ENCODE measurements around the gene SEC63. TPM values are rescaled to one million over a fixed set of nuclear protein-coding genes. Genes with fewer than 3 reads are reported as not detected.

SEC63 gene
- total RNA-seq, 1 experiment from 2014 or later = 86.2 TPM

GRCh38 chr6:107849325-107849724, 108.7 kb downstream of the SEC63 start:
- H3K4me3 Mint-ChIP-seq = no peak overlapping the region
- H4K5ac ChIP-seq (ENCODE audit: insufficient read length, low read depth, low read length) = no peak overlapping the region
- H3K9ac ChIP-seq (ENCODE audit: extremely low read depth, insufficient read length, low read length) = no peak overlapping the region
- H2BK120ac ChIP-seq (ENCODE audit: low read depth, low read length, poor library complexity, severe bottlenecking) = no peak overlapping the region
- H3K4me1 ChIP-seq (ENCODE audit: insufficient read depth, low read length) = no peaks in the 10 kb centered on the region
- H2AK5ac ChIP-seq (ENCODE audit: insufficient read length, low read length) = no peak overlapping the region
- no peak overlapping the region for H3T11ph ChIP-seq (ENCODE audit: low read length)
- WGBS (ENCODE audit: extremely low coverage, insufficient read length, low lambda C conversion rate) = no CpG with 5 or more reads among the region's 6 CpGs
- no peaks in the 10 kb centered on the region; a peak in 1 of 7 replicates for H3K36me3 Mint-ChIP-seq (ENCODE audit: insufficient read depth in 1 of 3, low read depth in 3 of 3)
- no peak overlapping the region for H2AFZ ChIP-seq (ENCODE audit: low read length)
- H2BK20ac ChIP-seq (ENCODE audit: low read depth, low read length, poor library complexity, severe bottlenecking) = no peak overlapping the region
- no peak overlapping the region for H3K4ac ChIP-seq (ENCODE audit: low read depth, low read length)
- H3K4me2 ChIP-seq (ENCODE audit: insufficient read depth, insufficient read length, low read length) = no peak overlapping the region
- no peak overlapping the region for H3K23ac ChIP-seq (ENCODE audit: insufficient read length, low read depth, low read length)
- TF ChIP-seq, protein P1, sequence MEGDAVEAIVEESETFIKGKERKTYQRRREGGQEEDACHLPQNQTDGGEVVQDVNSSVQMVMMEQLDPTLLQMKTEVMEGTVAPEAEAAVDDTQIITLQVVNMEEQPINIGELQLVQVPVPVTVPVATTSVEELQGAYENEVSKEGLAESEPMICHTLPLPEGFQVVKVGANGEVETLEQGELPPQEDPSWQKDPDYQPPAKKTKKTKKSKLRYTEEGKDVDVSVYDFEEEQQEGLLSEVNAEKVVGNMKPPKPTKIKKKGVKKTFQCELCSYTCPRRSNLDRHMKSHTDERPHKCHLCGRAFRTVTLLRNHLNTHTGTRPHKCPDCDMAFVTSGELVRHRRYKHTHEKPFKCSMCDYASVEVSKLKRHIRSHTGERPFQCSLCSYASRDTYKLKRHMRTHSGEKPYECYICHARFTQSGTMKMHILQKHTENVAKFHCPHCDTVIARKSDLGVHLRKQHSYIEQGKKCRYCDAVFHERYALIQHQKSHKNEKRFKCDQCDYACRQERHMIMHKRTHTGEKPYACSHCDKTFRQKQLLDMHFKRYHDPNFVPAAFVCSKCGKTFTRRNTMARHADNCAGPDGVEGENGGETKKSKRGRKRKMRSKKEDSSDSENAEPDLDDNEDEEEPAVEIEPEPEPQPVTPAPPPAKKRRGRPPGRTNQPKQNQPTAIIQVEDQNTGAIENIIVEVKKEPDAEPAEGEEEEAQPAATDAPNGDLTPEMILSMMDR (conservative IDR thresholded peaks at IDR 0.05) = no peak
- no peaks in the 10 kb centered on the region for H3K79me2 ChIP-seq (ENCODE audit: insufficient read depth, low read length)
- no peak overlapping the region for H3K18ac ChIP-seq (ENCODE audit: insufficient read length, low read depth, low read length)
- no peaks in the 10 kb centered on the region for H4K20me1 ChIP-seq (ENCODE audit: control insufficient read depth, insufficient read depth, insufficient read length)
- H3K9me3 ChIP-seq (ENCODE audit: control insufficient read depth, low read depth, low read length) = no peaks in the 10 kb centered on the region
- H3K9me3 Mint-ChIP-seq = no peaks in the 10 kb centered on the region
- no peak overlapping the region for H2BK12ac ChIP-seq (ENCODE audit: insufficient read length, low read depth, low read length)
- H2BK5ac ChIP-seq (ENCODE audit: insufficient read length, low read length) = no peak overlapping the region
- no peak for DNase-seq
- H4K91ac ChIP-seq (ENCODE audit: insufficient read length, low read depth, low read length) = no peak overlapping the region
- no peak overlapping the region for H3K56ac ChIP-seq (ENCODE audit: insufficient read length, low read depth, low read length)
- no peaks in the 10 kb centered on the region for H3K27me3 ChIP-seq (ENCODE audit: insufficient read depth, low read length)
- no peaks in the 10 kb centered on the region for H3K79me1 ChIP-seq (ENCODE audit: insufficient read depth, low read depth, low read length, poor library complexity, severe bottlenecking)
- H3K4me1 Mint-ChIP-seq = peaks cover 8 to 9% of the 10 kb centered on the region in 2 experiments
- H3K14ac ChIP-seq (ENCODE audit: insufficient read depth, low read length) = no peak overlapping the region
- no peak overlapping the region for H3K27ac Mint-ChIP-seq
- H3K27ac ChIP-seq (ENCODE audit: insufficient read length, low read depth, low read length) = no peak overlapping the region
- H3K23me2 ChIP-seq (ENCODE audit: insufficient read length, low read depth, low read length, poor library complexity, severe bottlenecking) = peaks cover 3% of the 10 kb centered on the region
- H2BK15ac ChIP-seq (ENCODE audit: low read depth, low read length) = no peak overlapping the region
- H4K8ac ChIP-seq (replicated peaks; ENCODE audit: insufficient read length, low read depth, low read length) = no peak overlapping the region
- peaks cover 13% of the 10 kb centered on the region for H3K27me3 Mint-ChIP-seq (ENCODE audit: low read depth)

Measured in H9 (cell line).